A549 (cell line): Measurements from ENCODE around the gene ARHGAP23. TPM values are rescaled to one million over a fixed set of nuclear protein-coding genes. Genes with fewer than 3 reads are reported as not detected.
"Not testable (repeated sequence)": the region's sequence is repeated elsewhere in the genome, so short reads cannot be mapped to it uniquely, and the experiment has no call there.

Source experiments
- ATAC-seq, 2 experiments: fragments of 200-7000 bp in 1 of 2; fragments of >200 bp in 1 of 2; cut with Nextera tagmentation in 1 of 2; cut with Tn5 transposase in 1 of 2; 3 replicates each; pipeline versions ENCODE4 v1.8.0 to v1.9.1; 2018 to 2020; ENCODE audit warnings: mild to moderate bottlenecking in 1 of 2, moderate library complexity in 1 of 2
- CTCF ChIA-PET: fragments of 300-600 bp; sonication (Branson Sonifier 250); formaldehyde crosslinking; extraction: SDS; loops from one replicate; lab custom pipeline; 2021; ENCODE audit warnings: antibody characterized with exemption, inconsistent platforms; lab: Yijun Ruan, JAX
- POLR2A ChIA-PET: fragments of 350-600 bp; formaldehyde crosslinking; extraction: SDS; loops from one replicate; lab custom pipeline; 2021; ENCODE audit warnings: antibody characterized with exemption, inconsistent platforms; lab: Yijun Ruan, JAX
- DNase-seq, 2 experiments: peaks; one replicate each; pipeline versions ENCODE4 v3.0.0 to v3.0.0-alpha.2; 2011 to 2016; ENCODE audit warnings: low read depth in 1 of 2, low spot score in 1 of 2
- FAIRE-seq: peaks from 2 replicates; lab custom pipeline; 2011; peaks lifted over from hg19 to GRCh38; lab: Jason Lieb, UNC
- H3K27ac ChIP-seq, 2 experiments: fragments of >200 bp; sonication (Bioruptor Twin); formaldehyde crosslinking; 3 replicates each; pipeline ENCODE4 v1.5.1; 2016 to 2017
- H3K4me1 ChIP-seq: fragments of >200 bp; sonication (Bioruptor Twin); formaldehyde crosslinking; 3 replicates; pipeline ENCODE4 v1.6.1; 2016
- H3K4me2 ChIP-seq: fragments of >200 bp; sonication (Bioruptor Twin); formaldehyde crosslinking; 3 replicates; pipeline ENCODE4 v1.6.1; 2016
- H3K4me3 ChIP-seq: fragments of >200 bp; sonication (Bioruptor Twin); formaldehyde crosslinking; 3 replicates; pipeline ENCODE4 v1.5.1; 2016
- H3K9me3 ChIP-seq: fragments of >200 bp; sonication (Bioruptor Twin); formaldehyde crosslinking; 3 replicates; pipeline ENCODE4 v1.6.1; 2016
- BHLHE40 ChIP-seq: IDR thresholded peaks from 2 replicates; pipeline ENCODE4 v1.6.1; 2012; ENCODE audit warnings: low read depth, low read length, inconsistent platforms
- CBX8 ChIP-seq: fragments of 200-600 bp; sonication (generic); IDR thresholded peaks from 2 replicates; pipeline ENCODE4 v1.6.1; 2016
- E2F6 ChIP-seq: IDR thresholded peaks from 2 replicates; pipeline ENCODE4 v1.6.1; 2012; ENCODE audit warnings: low read depth, borderline replicate concordance
- EHF ChIP-seq: fragments of 250-450 bp; sonication (Bioruptor Pico); IDR thresholded peaks from 2 replicates; pipeline ENCODE4 v1.5.0; 2020; ENCODE audit warnings: mild to moderate bottlenecking
- EHMT2 ChIP-seq: fragments of 200-600 bp; sonication (generic); IDR thresholded peaks from 2 replicates; pipeline ENCODE4 v1.6.1; 2016; ENCODE audit warnings: antibody characterized with exemption, low read depth, mild to moderate bottlenecking, moderate library complexity
- ELK1 ChIP-seq: fragments of 150-350 bp; IDR thresholded peaks from 2 replicates; pipeline ENCODE4 v1.6.1; 2014; ENCODE audit warnings: low read depth, mild to moderate bottlenecking, low read length
- FOSB ChIP-seq: fragments of 250-450 bp; sonication (Bioruptor Pico); IDR thresholded peaks from 2 replicates; pipeline ENCODE4 v1.5.0; 2020; ENCODE audit warnings: mild to moderate bottlenecking, moderate library complexity
- FOSL2 ChIP-seq, 2 experiments: fragments of 450-650 bp in 1 of 2; fragments of >200 bp in 1 of 2; sonication (Bioruptor Twin) in 1 of 2; formaldehyde crosslinking; IDR thresholded peaks; 2 replicates each; pipeline versions ENCODE4 v1.5.0 to v1.6.1; 2016 to 2020; ENCODE audit warnings: mild to moderate bottlenecking in 1 of 2, moderate library complexity in 1 of 2
- FOXS1 ChIP-seq: fragments of 250-450 bp; sonication (Bioruptor Pico); IDR thresholded peaks from 2 replicates; pipeline ENCODE4 v1.5.0; 2020; ENCODE audit warnings: mild to moderate bottlenecking, moderate library complexity
- GATA3 ChIP-seq: IDR thresholded peaks from 2 replicates; pipeline ENCODE4 v1.6.1; 2012; ENCODE audit warnings: borderline replicate concordance
- HDAC2 ChIP-seq: fragments of 200-600 bp; sonication (generic); IDR thresholded peaks from 2 replicates; pipeline ENCODE4 v1.6.1; 2016
- HES2 ChIP-seq: fragments of >200 bp; sonication (Bioruptor Twin); formaldehyde crosslinking; IDR thresholded peaks from 2 replicates; pipeline ENCODE4 v1.6.1; 2016
- HOXB5 ChIP-seq: fragments of 250-450 bp; sonication (Bioruptor Pico); IDR thresholded peaks from 2 replicates; pipeline ENCODE4 v1.5.0; 2020; ENCODE audit warnings: mild to moderate bottlenecking, moderate library complexity
- JUNB ChIP-seq: fragments of >200 bp; sonication (Bioruptor Twin); formaldehyde crosslinking; IDR thresholded peaks from 2 replicates; pipeline ENCODE4 v1.6.1; 2016
- KDM1A ChIP-seq: fragments of 200-600 bp; sonication (generic); IDR thresholded peaks from 2 replicates; pipeline ENCODE4 v1.6.1; 2016; ENCODE audit warnings: low read depth, mild to moderate bottlenecking
- KDM5A ChIP-seq: fragments of 200-600 bp; sonication (generic); IDR thresholded peaks from 2 replicates; pipeline ENCODE4 v1.6.1; 2016; ENCODE audit warnings: antibody characterized with exemption, mild to moderate bottlenecking
- MAX ChIP-seq: IDR thresholded peaks from 2 replicates; pipeline ENCODE4 v1.6.1; 2012
- NFE2L2 ChIP-seq: fragments of 150-350 bp; conservative IDR thresholded peaks from 2 replicates; pipeline ENCODE4 v1.6.1; 2014; ENCODE audit warnings: low read length
- NR3C1 ChIP-seq: fragments of >200 bp; sonication (Bioruptor Twin); formaldehyde crosslinking; IDR thresholded peaks from 3 replicates; pipeline ENCODE4 v1.6.1; 2017
- POLR2A ChIP-seq: IDR thresholded peaks from 2 replicates; pipeline ENCODE4 v1.6.1; 2012; ENCODE audit warnings: mild to moderate bottlenecking, low read length
- RAD21 ChIP-seq, 2 experiments: fragments of >200 bp in 1 of 2; sonication (Bioruptor Twin) in 1 of 2; formaldehyde crosslinking in 1 of 2; IDR thresholded peaks in 1 of 2; conservative IDR thresholded peaks in 1 of 2; 2 replicates in 1 of 2; 3 replicates in 1 of 2; pipeline ENCODE4 v1.6.1; 2012 to 2018; ENCODE audit warnings: inconsistent platforms in 1 of 2
- RARB ChIP-seq: fragments of 250-450 bp; sonication (Bioruptor Pico); IDR thresholded peaks from 2 replicates; pipeline ENCODE4 v1.8.0; 2021; ENCODE audit warnings: mild to moderate bottlenecking, moderate library complexity
- RFX5 ChIP-seq: fragments of 450-650 bp; IDR thresholded peaks from 2 replicates; pipeline ENCODE4 v1.7.1; 2014; ENCODE audit warnings: antibody characterized with exemption, mild to moderate bottlenecking, moderate library complexity
- SMC3 ChIP-seq: fragments of >200 bp; sonication (Bioruptor Twin); formaldehyde crosslinking; IDR thresholded peaks from 3 replicates; pipeline ENCODE4 v1.6.1; 2018; ENCODE audit warnings: inconsistent platforms
- USF2 ChIP-seq: fragments of 450-650 bp; IDR thresholded peaks from 2 replicates; pipeline ENCODE4 v1.6.1; 2014; ENCODE audit warnings: antibody characterized with exemption
- ZNF302 ChIP-seq: fragments of 250-450 bp; sonication (Bioruptor Pico); IDR thresholded peaks from 2 replicates; pipeline ENCODE4 v1.9.0; 2021; ENCODE audit warnings: inconsistent platforms, mild to moderate bottlenecking, moderate library complexity
- WGBS: methylation state at CpG from one replicate; pipeline ENCODE4 v1.1.6; 2017; ENCODE audit errors: missing lambda C conversion rate; 5-methylcytosine and 5-hydroxymethylcytosine counted together
- polyA plus RNA-seq, 4 experiments: library from polyadenylated mRNA; depleted of rRNA in 3 of 4; stranded (reverse); fragments of >200 nt; fragmentation: RNase III in 1 of 4; extraction: RNeasy Plus Mini Kit Qiagen cat#74134 plus additional on column Dnase treatment in 1 of 4; gene quantifications; 2 replicates in 3 of 4; 3 replicates in 1 of 4; pipeline ENCODE4 v1.2.3, GENCODE V29; 2011 to 2017

The ARHGAP23 gene
- polyA plus RNA-seq, 2 of the 4 experiments (the other 2 are of a cell fraction): 4.8 to 32.6 TPM

GRCh38 chr17:38435795-38436194 lies 7.5 kb downstream of the ARHGAP23 start:
- DNase-seq (no peak), ATAC-seq (no peak), FAIRE-seq (no peak)
- TF ChIP-seq ZNF302 (CRISPR knock-in tag) (no peak), KDM5A (no peak), BHLHE40 (no peak), HES2 (no peak), SMC3 (no peak), HOXB5 (CRISPR knock-in tag) (no peak), FOXS1 (CRISPR knock-in tag) (no peak), RAD21 (conservative IDR thresholded peaks at IDR 0.05 in 1 of 2, IDR thresholded peaks at IDR 0.05 in 1 of 2) (no peak), FOSB (CRISPR knock-in tag) (no peak)
- H3K4me1 ChIP-seq: peaks cover 2% of the 10 kb centered on the region; the same call in 1 of the 3 replicates
- 86% methylated on average over 9 of the region's 9 CpGs for WGBS
- H3K4me3 ChIP-seq: no peak overlapping the region
- H3K4me2 ChIP-seq: no peak overlapping the region
- H3K9me3 ChIP-seq: no peaks in the 10 kb centered on the region
- no peak overlapping the region for H3K27ac ChIP-seq
- POLR2A ChIA-PET: no interaction called here
- CTCF ChIA-PET: interaction anchor here (1.5 to 12.9 kb wide), 8 partner anchors 8 to 232 kb away, joined by 3 to 173 read pairs (median 11); no protein-coding TSS in a partner anchor

GRCh38 chr17:38436386-38436785 lies 8.1 kb downstream of the ARHGAP23 start:
- Histone ChIP-seq H3K27ac (no peak overlapping the region), H3K4me3 (no peak overlapping the region), H3K9me3 (no peaks in the 10 kb centered on the region)
- CTCF ChIA-PET: interaction anchor here (1.0 to 12.9 kb wide), 10 partner anchors 8 to 103 kb away, joined by 3 to 173 read pairs (median 4); partner anchors contain the start of gene ARHGAP23
- FAIRE-seq (no peak), DNase-seq (no peak), ATAC-seq (no peak)
- TF ChIP-seq RARB (CRISPR knock-in tag) (no peak), RFX5 (no peak), SMC3 (no peak), GATA3 (no peak), POLR2A (no peak), USF2 (no peak), NR3C1 (no peak), MAX (no peak), ELK1 (no peak), NFE2L2 (no peak), EHMT2 (no peak), EHF (CRISPR knock-in tag) (no peak), JUNB (no peak), ZNF302 (CRISPR knock-in tag) (no peak), HDAC2 (no peak), KDM1A (no peak), KDM5A (no peak), E2F6 (no peak), FOSL2 (IDR thresholded peaks at IDR 0.05) (no peak), FOSL2 (CRISPR knock-in tag; IDR thresholded peaks at IDR 0.05) (no peak), CBX8 (no peak)
- TF ChIP-seq, all 56 proteins: peak for 0
- Histone ChIP-seq H3K4me1 (no peaks in the 10 kb centered on the region), H3K4me2 (no peak overlapping the region)
- POLR2A ChIA-PET: no interaction called here
- WGBS: 71% methylated on average over 11 of the region's 11 CpGs

GRCh38 chr17:38437313-38437712 lies 9.0 kb downstream of the ARHGAP23 start:
- H3K9me3 ChIP-seq, DNase-seq, H3K27ac ChIP-seq, H3K4me3 ChIP-seq, H3K4me1 ChIP-seq, H3K4me2 ChIP-seq, FAIRE-seq, ATAC-seq, POLR2A ChIA-PET: not testable (repeated sequence)
- CTCF ChIA-PET: interaction anchor here (1.0 to 12.9 kb wide), 14 partner anchors 8 to 230 kb away, joined by 3 to 173 read pairs (median 6); partner anchors contain the start of gene ARHGAP23
- WGBS: 85% methylated on average over 1 of the region's 1 CpG
